ENCODE results near the gene TEKT3. TPM values are rescaled to one million over a fixed set of nuclear protein-coding genes. Genes with fewer than 3 reads are reported as not detected.

Gene TEKT3
- total and polyA plus RNA-seq, 8 donors, result 0.41 to 3.6 (median 2.9) TPM

GRCh38 chr17:15354256-15354655, 12.9 kb upstream of the TEKT3 start:
- Histone ChIP-seq H3K27me3 (no peaks in the 10 kb centered on the region), H3K9me3 (no peaks in the 10 kb centered on the region), H3K27ac (no peak overlapping the region), H3K4me3 (no peak overlapping the region), H3K36me3 (no peaks in the 10 kb centered on the region), H3K4me1 (peaks cover 0 to 4% of the 10 kb centered on the region in 2 donors)
- DNase-seq (no peak), ATAC-seq (no peak)
- no peak for TF ChIP-seq CTCF (IDR thresholded peaks at IDR 0.05)
- intact Hi-C loops (cut with DNase I), result no loop called here

- intact Hi-C loops (cut with DNase I), result no loop called here
- DNase-seq, result peak in 2 of 4 donors; percentile 53 to 71
- H3K4me3 ChIP-seq, result no peak overlapping the region
- peak overlapping the region; percentile 41 to 46 for H3K27ac ChIP-seq
- H3K36me3 ChIP-seq, result no peaks in the 10 kb centered on the region
- no peak for TF ChIP-seq CTCF (IDR thresholded peaks at IDR 0.05)
- peaks cover 0 to 2% of the 10 kb centered on the region in 2 donors for H3K27me3 ChIP-seq
- no peaks in the 10 kb centered on the region for H3K9me3 ChIP-seq
- ATAC-seq, result peak; percentile 87
- H3K4me1 ChIP-seq, result peaks cover 0 to 4% of the 10 kb centered on the region in 2 donors
Observed at GRCh38 chr17:15351925-15352324, 10.5 kb upstream of the TEKT3 start.

- no peaks in the 10 kb centered on the region for H3K9me3 ChIP-seq
- H3K27ac ChIP-seq, result peak overlapping the region; percentile 9 to 46
- TF ChIP-seq CTCF (IDR thresholded peaks at IDR 0.05), result no peak
- H3K4me1 ChIP-seq, result peaks cover 0 to 4% of the 10 kb centered on the region in 2 donors
- DNase-seq, result no peak
- no peaks in the 10 kb centered on the region for H3K36me3 ChIP-seq
- intact Hi-C loops (cut with DNase I), result no loop called here
- H3K27me3 ChIP-seq, result peaks cover 1 to 6% of the 10 kb centered on the region in 2 donors
- H3K4me3 ChIP-seq, result no peak overlapping the region
- ATAC-seq, result no peak
Observed at GRCh38 chr17:15351478-15351840, 10.1 kb upstream of the TEKT3 start.

GRCh38 chr17:15350777-15351477, 9.5 kb upstream of the TEKT3 start:
- Histone ChIP-seq H3K27me3 (peaks cover 4 to 11% of the 10 kb centered on the region in 2 donors), H3K36me3 (no peaks in the 10 kb centered on the region), H3K9me3 (no peaks in the 10 kb centered on the region), H3K27ac (peak overlapping the region; percentile 9 to 46), H3K4me1 (peaks cover 0 to 4% of the 10 kb centered on the region in 2 donors), H3K4me3 (no peak overlapping the region)
- no peak for TF ChIP-seq CTCF (IDR thresholded peaks at IDR 0.05)
- intact Hi-C loops (cut with DNase I), result no loop called here
- ATAC-seq (peak; percentile 12), DNase-seq (no peak)

GRCh38 chr17:15349119-15349518, 7.7 kb upstream of the TEKT3 start:
- no peak for TF ChIP-seq CTCF (IDR thresholded peaks at IDR 0.05)
- Histone ChIP-seq H3K9me3 (no peaks in the 10 kb centered on the region), H3K27ac (no peak overlapping the region), H3K27me3 (peaks cover 4 to 26% of the 10 kb centered on the region in 2 donors), H3K36me3 (no peaks in the 10 kb centered on the region), H3K4me3 (no peak overlapping the region), H3K4me1 (peaks cover 0 to 4% of the 10 kb centered on the region in 2 donors)
- intact Hi-C loops (cut with DNase I), result no loop called here
- ATAC-seq (no peak), DNase-seq (no peak)

Measured in left lung (tissue), 10 donors.